ENCODE data around the gene DLX1. TPM values are rescaled to one million over a fixed set of nuclear protein-coding genes. Genes with fewer than 3 reads are reported as not detected.
"Not testable (repeated sequence)": the region's sequence is repeated elsewhere in the genome, so short reads cannot be mapped to it uniquely, and the experiment has no call there.

Gene DLX1
- 21.8 and 26.2 TPM in 2 replicates for total RNA-seq (2014; rRNA removed; shearing (Covaris generic))

DNA sequence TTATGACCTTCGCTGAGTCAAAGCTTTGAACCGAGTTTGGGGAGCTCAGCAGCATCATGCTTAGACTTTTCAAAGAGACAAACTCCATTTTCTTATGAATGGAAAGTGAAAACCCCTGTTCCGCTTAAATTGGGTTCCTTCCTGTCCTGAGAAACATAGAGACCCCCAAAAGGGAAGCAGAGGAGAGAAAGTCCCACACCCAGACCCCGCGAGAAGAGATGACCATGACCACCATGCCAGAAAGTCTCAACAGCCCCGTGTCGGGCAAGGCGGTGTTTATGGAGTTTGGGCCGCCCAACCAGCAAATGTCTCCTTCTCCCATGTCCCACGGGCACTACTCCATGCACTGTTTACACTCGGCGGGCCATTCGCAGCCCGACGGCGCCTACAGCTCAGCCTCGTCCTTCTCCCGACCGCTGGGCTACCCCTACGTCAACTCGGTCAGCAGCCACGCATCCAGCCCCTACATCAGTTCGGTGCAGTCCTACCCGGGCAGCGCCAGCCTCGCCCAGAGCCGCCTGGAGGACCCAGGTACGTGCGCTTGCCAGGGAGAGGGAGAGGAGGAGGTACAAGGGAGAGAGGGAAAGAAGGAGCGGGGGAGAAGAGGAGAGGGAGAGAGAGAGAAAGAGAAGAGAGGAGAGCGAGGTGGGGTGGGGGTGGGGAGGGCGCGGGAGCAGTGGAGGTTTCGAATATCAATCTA lies at the start of gene DLX1:
DLX1 (plus strand) TSS at position 48 of the 700 bp plus-strand sequence; CDS start at position 219, 171 bp downstream.
- in situ Hi-C loops (cut with HindIII; ENCODE audit: low sequenced_read_pairs): no loop called here
- no peak for DNase-seq (ENCODE audit: low spot score)

DNA sequence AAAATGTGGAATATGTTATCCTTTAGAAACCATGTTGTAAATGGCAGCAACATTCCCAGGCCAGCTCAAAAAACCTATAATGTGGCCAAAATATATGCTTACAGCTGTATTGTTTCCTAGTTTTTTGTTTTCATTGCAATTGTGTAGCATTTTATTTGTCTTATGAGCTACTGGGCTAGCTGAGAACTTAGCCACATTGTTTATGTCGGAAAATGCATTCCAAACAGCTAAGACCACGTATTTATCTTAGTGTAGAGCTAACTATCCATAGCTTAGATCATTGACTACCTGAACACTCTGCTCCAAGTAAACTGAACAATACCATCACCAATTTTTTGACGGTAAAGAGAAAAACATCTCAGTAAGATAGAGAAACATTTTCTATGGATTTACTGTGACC lies 47.2 kb upstream of the DLX1 start:
- no peak for DNase-seq (ENCODE audit: low spot score)
- in situ Hi-C loops (cut with HindIII; ENCODE audit: low sequenced_read_pairs): no loop called here

DNA sequence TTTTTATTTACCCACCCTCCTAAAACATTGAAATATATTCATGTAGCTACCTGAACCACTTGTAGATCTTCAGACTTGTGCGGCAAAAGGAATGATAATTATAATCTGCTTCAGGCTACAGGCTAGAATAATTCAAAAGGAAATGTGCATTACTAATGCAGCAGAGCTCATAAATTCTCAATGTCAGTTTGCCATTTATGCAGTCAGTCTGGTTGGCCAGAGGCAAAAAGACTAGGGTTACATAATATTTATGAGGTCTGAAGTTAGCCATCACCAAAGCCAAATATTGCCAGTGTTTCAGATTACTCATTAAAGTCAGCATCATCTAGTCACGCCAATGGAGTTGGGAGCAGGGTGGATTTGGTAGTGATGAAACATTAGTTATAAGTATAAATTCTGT lies 46.7 kb upstream of the DLX1 start:
- DNase-seq (ENCODE audit: low spot score): no peak
- in situ Hi-C loops (cut with HindIII; ENCODE audit: low sequenced_read_pairs): no loop called here

DNA sequence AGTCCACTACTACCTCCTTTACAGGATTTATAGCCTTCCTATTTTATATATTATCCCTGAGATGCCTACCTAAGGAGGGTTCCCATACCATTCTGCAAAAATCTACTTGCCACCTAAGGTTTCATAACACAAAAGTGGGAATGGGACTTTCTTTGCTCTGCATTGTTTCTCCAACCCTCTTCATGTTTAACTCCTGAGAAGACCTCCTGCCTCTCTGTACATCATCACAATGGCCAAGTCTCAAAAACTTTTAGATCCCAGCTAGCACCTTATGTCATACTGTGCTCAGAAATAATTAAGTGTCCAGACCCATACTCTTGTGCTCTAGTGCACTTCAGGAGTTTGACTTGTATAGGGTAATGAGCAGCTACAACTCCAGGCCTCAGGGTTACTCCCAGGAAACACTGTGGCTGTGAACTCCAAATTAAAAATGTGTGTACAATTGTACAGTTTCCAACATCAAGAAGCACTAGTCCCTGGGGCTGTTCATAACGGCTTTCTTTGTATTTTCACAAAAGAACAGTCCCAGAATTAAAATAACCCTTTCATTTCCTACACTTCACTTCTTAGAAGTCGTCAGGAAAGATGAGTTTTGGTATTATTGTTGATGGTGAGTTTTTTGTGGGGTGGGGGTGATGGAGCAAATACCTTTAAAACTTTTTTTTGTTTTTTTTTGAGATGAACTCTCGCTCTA lies 46.1 kb upstream of the DLX1 start:
- in situ Hi-C loops (cut with HindIII; ENCODE audit: low sequenced_read_pairs): no loop called here
- DNase-seq (ENCODE audit: low spot score): no peak

DNA sequence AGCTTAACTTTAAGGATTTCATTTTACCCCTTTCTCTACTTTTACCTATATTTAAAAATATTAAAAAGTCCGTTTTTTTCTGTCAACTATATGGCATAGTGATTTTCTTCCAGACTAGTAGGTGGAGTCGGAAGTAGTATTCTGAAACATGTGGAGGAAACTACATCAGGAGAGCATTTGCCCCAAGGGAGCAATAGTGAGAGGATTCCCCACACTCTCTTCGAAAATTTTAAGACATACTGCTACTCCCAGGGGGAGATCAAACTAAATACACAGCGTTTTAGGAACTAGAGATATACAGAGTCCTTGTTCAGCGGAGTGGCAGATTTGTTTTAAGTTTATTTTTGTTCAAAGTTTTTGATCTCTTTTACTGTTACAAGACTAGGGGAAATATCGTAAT lies 45.0 kb upstream of the DLX1 start:
- in situ Hi-C loops (cut with HindIII; ENCODE audit: low sequenced_read_pairs): no loop called here
- DNase-seq (ENCODE audit: low spot score): no peak

DNA sequence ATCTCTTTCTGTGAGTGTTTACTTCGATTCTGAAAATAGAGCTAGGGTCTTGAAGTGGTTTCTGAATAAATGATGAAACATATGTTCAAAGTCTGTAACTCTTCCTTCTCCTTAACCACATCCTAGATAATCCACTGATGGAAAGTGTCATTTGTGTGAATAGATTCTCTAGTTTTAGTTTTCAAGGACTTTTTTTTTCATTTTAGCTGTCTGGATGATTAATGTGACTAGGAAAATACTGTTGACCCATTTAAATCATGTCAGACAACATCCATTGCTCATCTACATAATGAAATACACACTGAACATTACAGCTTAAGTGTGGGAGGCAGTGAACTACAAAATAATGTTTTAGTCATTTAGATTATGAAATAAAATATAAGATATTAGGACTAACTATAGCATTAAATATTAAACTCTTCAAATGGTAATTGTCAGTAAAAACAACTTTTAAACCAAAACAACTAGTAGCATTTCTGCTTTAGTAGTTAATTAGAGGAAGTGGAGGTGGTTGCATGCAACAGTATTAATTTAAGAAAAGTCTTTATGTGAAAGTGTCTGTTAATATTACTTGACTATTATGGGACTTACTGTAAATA lies 39.1 kb upstream of the DLX1 start:
- no peak for DNase-seq (ENCODE audit: low spot score)
- in situ Hi-C loops (cut with HindIII; ENCODE audit: low sequenced_read_pairs): no loop called here

DNA sequence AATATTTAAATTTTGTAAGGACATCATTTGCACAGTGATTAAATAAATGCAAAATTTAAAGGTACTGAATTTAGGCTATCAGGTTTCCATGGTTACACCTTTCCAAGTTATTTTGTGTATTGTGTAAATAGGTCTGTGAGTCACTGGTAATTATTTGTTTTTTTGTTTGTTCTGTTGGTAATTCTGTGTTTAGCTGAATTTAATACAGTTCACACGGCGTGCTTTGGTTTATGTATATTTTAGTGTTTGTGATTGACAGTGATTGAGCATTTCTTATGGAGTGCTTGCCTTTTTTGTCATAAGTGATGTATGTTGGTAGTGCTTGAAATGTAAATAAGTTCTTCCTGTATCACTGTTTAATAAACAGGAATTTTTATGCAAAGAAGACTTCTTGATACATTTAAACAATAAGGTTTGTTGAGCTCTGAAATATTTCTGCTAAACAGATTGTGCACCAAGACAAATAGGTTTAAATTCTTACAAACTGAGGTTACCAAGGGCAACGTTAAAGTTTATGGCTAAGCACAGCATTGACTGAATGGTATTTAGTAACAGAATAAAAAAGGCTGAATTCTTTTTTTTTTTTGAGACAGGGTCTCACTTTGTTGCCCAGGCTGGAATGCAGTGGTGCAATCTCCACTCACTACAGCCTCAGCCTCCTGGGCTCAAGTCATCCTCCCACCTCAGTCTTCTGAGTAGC lies 38.3 kb upstream of the DLX1 start:
- DNase-seq (ENCODE audit: low spot score): no peak
- in situ Hi-C loops (cut with HindIII; ENCODE audit: low sequenced_read_pairs): no loop called here

DNA sequence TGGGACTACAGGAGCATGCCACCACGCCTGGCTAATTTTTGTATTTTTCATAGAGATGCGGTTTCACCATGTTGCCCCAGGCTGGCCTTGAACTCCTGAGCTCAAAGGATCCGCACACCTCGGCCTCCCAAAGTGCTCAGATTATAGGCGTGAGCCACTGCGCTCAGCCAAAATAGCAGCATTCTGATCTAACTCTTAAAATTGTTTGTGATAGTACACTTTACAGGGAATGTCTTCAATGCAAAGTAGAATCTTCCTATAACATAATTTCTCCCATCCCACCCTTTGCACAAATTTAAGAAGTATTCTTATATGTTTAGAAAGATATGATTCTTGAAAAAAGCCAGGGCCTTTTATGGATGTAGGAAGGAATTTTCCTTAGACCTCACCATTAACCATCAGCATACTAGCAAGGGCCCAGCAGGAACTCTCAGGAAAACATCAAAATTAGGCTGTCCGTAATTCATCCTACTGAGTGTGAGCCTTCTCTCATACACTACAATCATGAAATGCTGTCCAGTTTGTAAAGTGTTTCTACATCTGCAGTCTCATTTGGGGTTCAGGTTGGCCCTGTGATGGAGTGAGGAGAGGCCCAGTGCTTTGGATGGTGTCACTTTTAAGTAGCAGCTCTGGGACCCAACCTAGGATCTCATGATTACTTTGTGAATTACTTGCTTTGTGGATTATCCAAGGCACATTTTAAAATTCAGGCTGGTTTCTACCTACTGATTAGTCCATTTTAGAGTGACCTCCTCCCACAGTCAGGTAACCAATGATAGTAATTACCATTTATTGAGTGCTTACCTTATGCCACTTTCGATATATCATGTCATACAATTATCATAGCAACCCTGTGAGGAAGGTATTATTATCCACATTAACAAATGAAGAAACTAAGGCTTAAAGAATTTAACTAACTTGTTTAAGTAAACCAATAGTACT lies 37.5 kb upstream of the DLX1 start:
- in situ Hi-C loops (cut with HindIII; ENCODE audit: low sequenced_read_pairs): no loop called here

DNA sequence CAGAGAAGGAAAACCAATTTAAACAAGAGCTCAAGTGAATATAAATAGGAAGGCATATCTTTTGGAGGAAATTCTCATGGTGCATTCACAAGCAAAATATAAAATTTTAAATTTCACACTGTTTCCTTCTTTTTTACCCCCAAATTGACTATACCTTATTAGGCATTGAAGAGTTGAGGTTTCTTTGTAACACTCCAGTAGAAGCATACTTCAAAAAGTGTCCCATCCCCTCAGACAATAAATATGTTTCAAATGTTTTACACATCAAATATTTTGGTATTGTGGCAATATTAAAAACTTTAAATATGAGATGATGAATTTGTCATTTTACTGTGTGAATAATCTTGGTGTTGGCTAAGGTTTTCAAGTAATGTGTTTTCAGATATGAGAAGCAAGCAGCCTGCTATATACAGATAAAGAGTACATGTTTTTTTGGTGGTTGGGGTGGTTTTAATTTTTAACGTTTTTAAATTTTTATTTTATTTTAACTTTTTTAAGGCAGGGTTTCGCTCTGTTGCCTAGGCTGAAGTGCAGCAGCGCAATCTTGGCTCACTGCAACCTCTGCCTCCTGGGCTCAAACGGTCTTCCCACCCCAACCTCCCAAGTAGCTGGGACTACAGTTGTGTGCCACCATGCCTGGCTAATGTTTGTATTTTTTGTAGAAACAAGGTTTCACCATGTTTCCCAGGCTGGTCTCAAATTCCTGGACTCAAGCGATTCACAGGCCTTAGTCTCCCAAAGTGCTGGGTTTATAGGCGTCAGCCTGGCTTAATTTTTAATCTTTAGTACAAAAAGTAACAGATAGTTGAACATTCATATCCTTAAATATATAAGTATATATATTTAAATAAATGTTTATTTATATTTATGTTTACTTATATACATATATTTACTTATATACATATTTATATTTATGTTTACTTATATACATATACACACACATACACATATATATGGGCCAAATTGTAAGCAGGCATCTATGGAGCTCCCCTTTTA lies 36.5 kb upstream of the DLX1 start:
- no peak for DNase-seq (ENCODE audit: low spot score)
- in situ Hi-C loops (cut with HindIII; ENCODE audit: low sequenced_read_pairs): no loop called here

More for the DNA sequence above, 37.5 kb upstream of the DLX1 start:
- DNase-seq (ENCODE audit: low spot score): peak; percentile 27

DNA sequence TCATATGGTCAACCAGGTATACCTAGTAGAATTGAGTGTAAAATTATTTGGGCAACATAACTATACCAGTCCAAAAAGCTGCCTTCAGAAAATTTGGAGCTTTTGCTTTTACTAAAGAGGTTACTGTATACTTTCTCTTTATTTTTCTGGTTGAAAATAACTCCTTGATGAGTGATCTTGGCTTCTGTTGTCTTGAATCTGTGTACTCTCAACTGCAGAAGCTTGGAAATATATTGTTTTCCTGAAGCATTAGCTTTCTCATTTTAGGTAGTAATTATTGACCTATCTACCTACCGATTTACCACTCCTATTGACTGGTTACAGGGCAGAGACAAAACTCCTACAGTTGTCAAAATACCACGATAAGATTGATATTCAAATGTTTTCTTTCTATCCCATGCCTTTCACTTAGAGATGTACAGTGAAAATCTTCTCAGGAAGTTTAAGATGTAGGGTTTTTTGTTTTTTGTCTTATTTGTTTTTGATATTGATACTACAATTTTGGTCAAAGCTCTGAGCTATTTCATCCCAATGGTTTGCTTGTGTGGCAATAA lies 35.7 kb upstream of the DLX1 start:
- in situ Hi-C loops (cut with HindIII; ENCODE audit: low sequenced_read_pairs): no loop called here
- no peak for DNase-seq (ENCODE audit: low spot score)

DNA sequence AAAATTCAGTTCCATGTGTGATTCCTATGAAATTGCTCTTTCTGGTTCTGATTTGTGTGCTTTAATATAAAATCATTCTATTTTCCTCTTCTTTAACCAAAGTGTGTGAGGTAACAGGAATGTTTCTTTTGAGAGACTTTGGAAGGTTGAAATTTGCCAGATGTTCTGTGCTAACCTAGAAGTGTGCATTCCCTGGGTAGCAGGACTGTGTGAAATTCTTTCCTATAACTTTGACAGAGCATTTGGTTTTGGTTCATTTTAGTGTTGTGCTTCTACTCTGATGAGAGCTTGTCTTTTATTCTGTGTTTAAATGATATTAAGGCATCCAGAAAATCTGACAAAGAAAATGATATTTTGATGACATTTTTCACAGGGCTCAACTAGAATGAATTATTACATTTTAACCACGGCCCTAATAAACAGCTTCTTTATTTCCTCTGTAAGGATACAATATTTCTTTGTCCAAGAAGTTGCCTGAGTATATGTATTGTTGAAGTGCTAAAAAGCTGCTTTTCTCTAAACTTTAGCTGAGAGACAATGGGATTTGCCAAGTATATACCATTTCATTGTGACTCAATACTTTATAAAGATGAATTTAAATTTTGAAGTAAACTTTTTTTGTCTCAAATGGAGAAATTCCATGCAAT lies 34.7 kb upstream of the DLX1 start:
- in situ Hi-C loops (cut with HindIII; ENCODE audit: low sequenced_read_pairs): no loop called here
- DNase-seq (ENCODE audit: low spot score): no peak

DNA sequence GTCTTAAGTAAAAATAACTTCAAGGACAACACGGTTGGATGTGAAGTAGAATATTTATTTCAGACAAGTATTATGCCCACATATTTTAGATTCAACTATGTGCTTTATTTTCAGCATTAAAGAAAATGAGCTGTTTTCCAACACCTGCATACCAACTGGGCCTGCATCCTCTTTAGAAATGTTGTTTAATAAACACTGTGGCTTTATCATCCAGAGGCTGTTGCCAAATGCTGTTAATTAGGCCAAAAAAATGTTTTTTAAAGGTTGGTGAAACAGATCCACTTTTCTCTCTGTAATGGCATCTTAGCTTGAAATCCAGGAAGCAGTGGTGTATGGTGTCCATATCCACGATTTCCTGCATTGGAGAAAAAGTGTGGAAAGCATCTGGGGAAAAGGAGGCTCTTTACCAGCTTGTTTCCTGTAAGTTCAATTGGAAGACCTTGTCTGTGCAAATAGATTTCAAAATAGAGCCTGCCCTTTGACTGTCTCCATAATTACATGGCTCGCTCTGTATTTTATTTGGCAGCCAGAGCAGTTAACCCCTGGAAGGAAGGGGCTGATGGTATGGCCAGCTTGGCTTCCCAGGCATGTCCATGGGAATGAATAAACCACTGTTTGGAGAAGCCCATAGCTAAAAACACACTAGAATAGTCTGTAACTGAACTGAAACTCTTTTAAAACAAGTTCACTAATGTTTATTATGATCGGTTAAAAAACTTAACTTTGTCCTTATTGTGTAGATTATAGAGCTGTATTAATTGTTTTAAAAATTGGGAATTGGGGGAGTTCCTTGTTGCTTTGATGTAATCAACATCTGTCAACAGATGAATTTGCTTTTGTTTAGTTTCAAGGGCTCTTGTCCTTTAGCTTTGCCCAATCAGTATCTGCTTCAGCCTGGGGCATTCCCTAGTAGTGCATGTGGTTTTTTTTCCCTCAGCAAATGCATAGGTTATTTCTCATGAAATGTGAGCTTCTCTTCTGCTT lies 33.0 kb upstream of the DLX1 start:
- in situ Hi-C loops (cut with HindIII; ENCODE audit: low sequenced_read_pairs): no loop called here
- DNase-seq (ENCODE audit: low spot score): peak; percentile 50

DNA sequence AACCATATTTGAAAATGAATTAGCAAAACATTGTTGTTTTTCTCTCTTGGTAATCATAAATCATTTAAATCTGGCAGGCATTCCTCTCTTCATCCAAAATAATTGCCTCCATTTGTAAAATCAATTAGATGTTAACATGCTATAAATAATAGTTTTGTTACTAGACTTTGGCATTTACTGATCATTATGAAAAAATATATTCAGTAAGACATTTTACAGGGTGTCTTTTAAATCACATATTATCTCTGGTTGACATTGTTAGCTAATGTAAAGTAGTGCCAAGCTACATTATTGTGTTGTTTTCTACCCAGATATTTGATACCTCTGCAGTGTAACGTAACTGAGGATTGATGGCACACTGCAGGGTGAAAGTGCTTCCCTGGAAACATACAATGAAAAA lies 31.8 kb upstream of the DLX1 start:
- in situ Hi-C loops (cut with HindIII; ENCODE audit: low sequenced_read_pairs): no loop called here
- DNase-seq (ENCODE audit: low spot score): no peak

DNA sequence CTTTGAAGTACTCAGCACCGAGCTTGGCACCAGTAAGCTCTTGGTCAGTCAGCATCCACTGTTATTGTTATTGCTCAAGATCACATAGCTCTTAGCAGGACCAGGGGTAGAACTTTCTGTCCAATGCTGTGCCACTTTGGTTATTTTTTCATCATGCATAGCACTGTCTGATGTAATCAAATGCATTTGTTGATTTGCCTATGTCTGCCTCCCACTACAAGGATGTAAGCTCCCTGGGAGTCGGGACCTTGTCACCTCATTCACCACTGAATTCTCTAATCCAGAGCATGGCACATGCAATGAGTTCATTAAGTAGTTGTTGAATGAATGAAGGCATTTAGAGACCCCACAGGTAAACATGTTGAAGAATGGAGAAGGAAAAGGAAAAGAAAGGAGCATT lies 29.0 kb upstream of the DLX1 start:
- no peak for DNase-seq (ENCODE audit: low spot score)
- in situ Hi-C loops (cut with HindIII; ENCODE audit: low sequenced_read_pairs): no loop called here

DNA sequence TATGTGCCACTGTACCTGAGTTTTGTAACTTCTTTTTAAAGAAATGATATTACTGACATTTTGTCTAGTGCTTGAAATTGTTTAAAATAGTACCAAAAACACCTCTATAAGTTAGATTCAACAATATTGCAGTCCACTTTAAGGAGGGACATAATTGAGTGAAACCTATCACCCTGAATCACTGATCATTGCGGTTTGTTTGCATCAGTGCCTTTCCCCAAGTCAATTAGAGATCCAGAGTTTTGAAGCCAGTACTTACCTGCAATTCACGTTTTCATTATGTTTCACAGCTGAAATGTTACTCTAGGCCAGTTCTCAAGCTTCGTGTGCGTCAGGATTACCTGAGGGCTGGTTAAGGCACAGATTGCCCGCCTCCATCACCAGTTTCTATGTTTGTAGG lies 26.6 kb upstream of the DLX1 start:
- no peak for DNase-seq (ENCODE audit: low spot score)
- in situ Hi-C loops (cut with HindIII; ENCODE audit: low sequenced_read_pairs): no loop called here

DNA sequence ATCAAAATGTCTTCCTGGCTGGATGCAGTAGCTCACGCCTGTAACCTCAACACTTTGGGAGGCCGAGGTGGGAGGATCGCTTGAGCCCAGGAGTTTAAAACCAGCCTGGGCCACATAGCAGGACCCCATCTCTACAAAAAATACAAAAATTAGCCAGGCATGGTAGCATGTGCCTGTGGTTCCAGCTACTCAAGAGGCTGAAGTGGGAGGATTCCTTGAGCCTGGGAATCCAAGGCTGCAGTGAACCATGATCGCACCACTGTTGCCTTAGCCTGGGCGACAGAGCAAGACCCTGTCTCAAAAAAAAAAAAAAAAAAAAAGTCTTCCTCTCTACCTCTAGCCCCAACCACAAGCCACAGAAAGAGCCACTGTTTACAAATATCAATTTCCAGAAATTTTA lies 25.2 kb upstream of the DLX1 start:
- DNase-seq (ENCODE audit: low spot score); in situ Hi-C loops (cut with HindIII; ENCODE audit: low sequenced_read_pairs): not testable (repeated sequence)

Data from G401 (cell line).